ENCODE data around the gene ATL2. TPM values are rescaled to one million over a fixed set of nuclear protein-coding genes. Genes with fewer than 3 reads are reported as not detected.

ATL2 gene
- total RNA-seq, 1 donor from 2014 or later, result 139 TPM

DNA sequence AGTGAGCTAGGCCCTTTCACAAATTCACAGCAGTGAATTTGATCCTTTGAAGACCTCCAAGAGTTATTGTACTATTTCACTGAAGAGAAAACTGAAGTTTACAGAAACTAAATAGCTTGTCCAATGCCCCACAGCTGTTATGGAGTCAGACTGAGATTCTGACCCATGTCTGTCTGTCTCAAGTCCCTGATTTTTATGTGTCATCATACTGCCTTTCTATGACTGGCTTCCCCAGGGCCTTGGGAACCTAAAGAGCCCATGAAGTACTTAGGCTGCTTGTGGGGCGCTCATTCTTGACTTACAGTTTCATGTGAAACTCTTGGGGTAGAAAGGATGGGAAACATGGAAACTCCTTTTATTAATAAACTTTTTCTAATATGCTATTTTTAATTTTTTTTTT lies 107.7 kb downstream of the ATL2 start:
- H3K4me3 ChIP-seq (ENCODE audit: low read depth, low read length), result no peak overlapping the region
- DNase-seq (ENCODE audit: low read depth), result no peak
- no peaks in the 10 kb centered on the region for H3K27me3 ChIP-seq (ENCODE audit: control insufficient read depth, insufficient read depth, low read length)
- TF ChIP-seq CTCF (IDR thresholded peaks at IDR 0.05; ENCODE audit: insufficient read depth, low read length, severe bottlenecking), result no peak
- no peak for FAIRE-seq
- H3K36me3 ChIP-seq (ENCODE audit: control insufficient read depth, insufficient read depth, low read length), result no peaks in the 10 kb centered on the region

GRCh38 chr2:38268691-38269327 lies 108.3 kb downstream of the ATL2 start:
- Histone ChIP-seq H3K36me3 (ENCODE audit: control insufficient read depth, insufficient read depth, low read length) (no peaks in the 10 kb centered on the region), H3K4me3 (ENCODE audit: low read depth, low read length) (no peak overlapping the region), H3K27me3 (ENCODE audit: control insufficient read depth, insufficient read depth, low read length) (no peaks in the 10 kb centered on the region)
- FAIRE-seq, result no peak
- no peak for DNase-seq (ENCODE audit: low read depth)
- TF ChIP-seq CTCF (IDR thresholded peaks at IDR 0.05; ENCODE audit: insufficient read depth, low read length, severe bottlenecking), result no peak

DNA sequence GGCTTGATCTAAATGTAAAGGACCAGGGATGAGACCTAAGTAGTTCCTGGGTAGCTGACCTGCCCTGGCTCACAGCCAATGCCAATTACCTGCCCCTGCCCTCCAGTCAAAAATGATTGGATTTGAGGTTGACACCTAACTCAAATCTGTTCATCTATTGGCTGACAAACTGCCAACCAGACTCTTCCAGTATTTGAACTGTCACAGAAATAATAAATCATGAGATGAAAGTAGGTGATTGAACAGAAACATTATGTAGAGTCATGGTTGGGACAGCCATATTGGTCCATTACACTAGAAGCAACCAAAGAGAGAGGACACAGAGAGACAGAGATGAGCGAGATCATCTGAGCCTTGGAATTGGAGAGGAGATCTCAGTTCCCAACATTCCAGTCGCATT lies 109.1 kb downstream of the ATL2 start:
- Histone ChIP-seq H3K4me3 (ENCODE audit: low read depth, low read length) (no peak overlapping the region), H3K36me3 (ENCODE audit: control insufficient read depth, insufficient read depth, low read length) (no peaks in the 10 kb centered on the region), H3K27me3 (ENCODE audit: control insufficient read depth, insufficient read depth, low read length) (no peaks in the 10 kb centered on the region)
- TF ChIP-seq CTCF (IDR thresholded peaks at IDR 0.05; ENCODE audit: insufficient read depth, low read length, severe bottlenecking), result no peak
- no peak for DNase-seq (ENCODE audit: low read depth)
- FAIRE-seq, result no peak

- no peak for TF ChIP-seq CTCF (IDR thresholded peaks at IDR 0.05; ENCODE audit: insufficient read depth, low read length, severe bottlenecking)
- no peak overlapping the region for H3K4me3 ChIP-seq (ENCODE audit: low read depth, low read length)
- H3K27me3 ChIP-seq (ENCODE audit: control insufficient read depth, insufficient read depth, low read length), result no peaks in the 10 kb centered on the region
- FAIRE-seq (peak; percentile 93), DNase-seq (ENCODE audit: low read depth) (peak; percentile 51)
- H3K36me3 ChIP-seq (ENCODE audit: control insufficient read depth, insufficient read depth, low read length), result no peaks in the 10 kb centered on the region
These were observed 109.7 kb downstream of the ATL2 start for GRCh38 chr2:38267270-38267925.

DNA sequence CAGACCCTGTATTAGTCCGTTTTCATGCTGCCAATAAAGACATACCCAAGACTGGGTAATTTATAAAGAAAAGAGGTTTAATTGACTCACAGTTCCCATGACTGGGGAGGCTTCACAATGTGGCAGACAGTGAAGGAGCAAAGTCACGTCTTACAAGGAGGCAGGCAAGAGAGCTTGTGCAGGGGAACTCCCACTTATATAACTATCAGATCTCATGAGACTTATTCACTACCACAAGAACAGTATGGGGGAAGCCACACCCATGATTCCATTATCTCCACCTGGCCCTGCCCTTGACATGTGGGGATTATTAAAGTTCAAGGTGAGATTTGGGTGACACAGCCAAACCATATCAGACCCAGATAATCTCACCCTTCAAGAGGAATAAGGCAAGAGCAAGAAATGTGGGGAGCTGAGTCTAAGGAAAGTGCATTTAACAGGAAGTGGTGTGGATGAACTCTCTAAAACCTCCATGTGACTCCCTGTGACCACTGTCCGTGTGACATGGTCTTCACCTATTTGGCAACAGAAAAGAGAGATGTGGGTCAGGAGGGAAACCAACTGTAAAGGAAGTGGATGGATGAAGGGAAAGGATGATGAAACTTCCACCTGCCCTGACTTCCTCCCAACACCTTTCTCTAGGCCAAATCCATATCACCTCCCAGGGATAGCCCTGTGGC lies 110.6 kb downstream of the ATL2 start:
- no peak for TF ChIP-seq CTCF (IDR thresholded peaks at IDR 0.05; ENCODE audit: insufficient read depth, low read length, severe bottlenecking)
- no peaks in the 10 kb centered on the region for H3K27me3 ChIP-seq (ENCODE audit: control insufficient read depth, insufficient read depth, low read length)
- FAIRE-seq, result no peak
- no peak for DNase-seq (ENCODE audit: low read depth)
- no peaks in the 10 kb centered on the region for H3K36me3 ChIP-seq (ENCODE audit: control insufficient read depth, insufficient read depth, low read length)
- no peak overlapping the region for H3K4me3 ChIP-seq (ENCODE audit: low read depth, low read length)
